Measurements from ENCODE around the gene CCDC198.

CCDC198 gene

DNA sequence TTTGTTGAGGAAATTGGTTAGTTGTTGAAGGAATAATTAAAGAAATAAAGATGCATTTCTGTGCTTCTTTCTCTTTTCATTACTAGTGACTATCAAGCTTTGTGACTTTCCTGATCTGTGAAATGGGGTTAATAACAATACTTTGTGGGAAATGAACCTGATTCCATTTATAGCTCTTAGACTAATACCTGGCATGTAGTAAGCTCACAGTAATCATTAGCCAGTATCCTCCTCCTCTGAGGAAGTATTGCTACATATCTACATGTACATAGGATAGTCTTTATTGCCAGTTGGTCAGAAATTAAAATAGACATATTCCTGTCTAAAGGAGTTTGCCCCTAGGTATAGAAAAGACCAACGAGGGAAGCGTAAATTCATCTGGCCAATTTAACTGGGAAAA is 1.8 kb upstream of the CCDC198 start (continued):
- TF ChIP-seq ZNF639 (tag by site-specific recombination; IDR thresholded peaks at IDR 0.05) (no peak), ZNF121 (tag by site-specific recombination; IDR thresholded peaks at IDR 0.05) (no peak), YY2 (tag by site-specific recombination; IDR thresholded peaks at IDR 0.05) (no peak), ZNF214 (tag by site-specific recombination; IDR thresholded peaks at IDR 0.05; ENCODE audit: borderline replicate concordance) (no peak), ZNF335 (tag by site-specific recombination; conservative IDR thresholded peaks at IDR 0.05) (no peak), ZNF645 (tag by site-specific recombination; IDR thresholded peaks at IDR 0.05) (no peak), ZNF585B (tag by site-specific recombination; IDR thresholded peaks at IDR 0.05) (no peak), PATZ1 (tag by site-specific recombination; IDR thresholded peaks at IDR 0.05) (no peak)

DNA sequence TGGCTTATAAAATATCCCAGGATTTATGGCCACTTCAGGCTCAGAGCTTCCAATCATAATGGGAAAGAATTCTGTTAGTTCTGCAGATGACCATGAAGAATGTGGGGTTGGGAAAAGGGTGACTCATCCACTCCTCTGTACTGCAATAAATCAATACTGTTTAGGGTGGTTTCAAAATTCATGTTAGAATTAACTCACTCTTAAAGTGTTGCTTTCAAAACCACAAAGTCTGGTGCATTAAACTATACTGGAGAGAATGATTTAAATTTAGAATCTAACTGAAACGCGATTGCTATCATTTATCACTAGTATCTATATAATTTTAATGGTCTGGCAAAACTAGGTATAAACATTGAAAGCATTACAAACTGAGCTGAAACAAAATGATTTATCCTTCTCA is 798 bp downstream of the CCDC198 start:
- Histone ChIP-seq H3K9me3 (ENCODE audit: control insufficient read depth, insufficient read depth, low read depth, low read length) (no peaks in the 10 kb centered on the region), H3K4me1 (ENCODE audit: control insufficient read depth, insufficient read depth, low read length) (peaks cover 18% of the 10 kb centered on the region), H3K36me3 (ENCODE audit: control insufficient read depth in 2 of 2, insufficient read depth in 1 of 2, low read length in 2 of 2) (no peaks in the 10 kb centered on the region), H3K4me3 (ENCODE audit: low read depth, low read length) (no peak overlapping the region), H3K27ac (ENCODE audit: extremely low read depth, low read depth, low read length) (no peak overlapping the region)
- ChIA-PET CTCF (no interaction called here), POLR2A (no interaction called here)
- no peak for TF ChIP-seq ZNF138 (tag by site-specific recombination; IDR thresholded peaks at IDR 0.05; ENCODE audit: borderline replicate concordance)
- TF ChIP-seq ZNF223 (tag by site-specific recombination; IDR thresholded peaks at IDR 0.05): no peak
- peak; percentile 39; the same call in 1 of the 2 replicates for TF ChIP-seq ZNF639 (tag by site-specific recombination; IDR thresholded peaks at IDR 0.05)
- no peak for TF ChIP-seq PATZ1 (tag by site-specific recombination; IDR thresholded peaks at IDR 0.05)
- TF ChIP-seq, protein P1, sequence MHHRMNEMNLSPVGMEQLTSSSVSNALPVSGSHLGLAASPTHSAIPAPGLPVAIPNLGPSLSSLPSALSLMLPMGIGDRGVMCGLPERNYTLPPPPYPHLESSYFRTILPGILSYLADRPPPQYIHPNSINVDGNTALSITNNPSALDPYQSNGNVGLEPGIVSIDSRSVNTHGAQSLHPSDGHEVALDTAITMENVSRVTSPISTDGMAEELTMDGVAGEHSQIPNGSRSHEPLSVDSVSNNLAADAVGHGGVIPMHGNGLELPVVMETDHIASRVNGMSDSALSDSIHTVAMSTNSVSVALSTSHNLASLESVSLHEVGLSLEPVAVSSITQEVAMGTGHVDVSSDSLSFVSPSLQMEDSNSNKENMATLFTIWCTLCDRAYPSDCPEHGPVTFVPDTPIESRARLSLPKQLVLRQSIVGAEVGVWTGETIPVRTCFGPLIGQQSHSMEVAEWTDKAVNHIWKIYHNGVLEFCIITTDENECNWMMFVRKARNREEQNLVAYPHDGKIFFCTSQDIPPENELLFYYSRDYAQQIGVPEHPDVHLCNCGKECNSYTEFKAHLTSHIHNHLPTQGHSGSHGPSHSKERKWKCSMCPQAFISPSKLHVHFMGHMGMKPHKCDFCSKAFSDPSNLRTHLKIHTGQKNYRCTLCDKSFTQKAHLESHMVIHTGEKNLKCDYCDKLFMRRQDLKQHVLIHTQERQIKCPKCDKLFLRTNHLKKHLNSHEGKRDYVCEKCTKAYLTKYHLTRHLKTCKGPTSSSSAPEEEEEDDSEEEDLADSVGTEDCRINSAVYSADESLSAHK (tag by site-specific recombination; IDR thresholded peaks at IDR 0.05): peak; percentile 63
- 0 out of 2 replicates have a peak, but pooled peaks have one; percentile 57 for TF ChIP-seq BCL11A (tag by site-specific recombination; IDR thresholded peaks at IDR 0.05; ENCODE audit: low read depth)
- no peak for TF ChIP-seq ZNF423 (tag by site-specific recombination; IDR thresholded peaks at IDR 0.05)
- no peak for TF ChIP-seq ZNF626 (tag by site-specific recombination; IDR thresholded peaks at IDR 0.05)
- TF ChIP-seq SCRT2 (tag by site-specific recombination; IDR thresholded peaks at IDR 0.05): peak; percentile 70
- 0 out of 2 replicates have a peak, but pooled peaks have one; percentile 35 for TF ChIP-seq ZNF596 (tag by site-specific recombination; IDR thresholded peaks at IDR 0.05)
- no peak for TF ChIP-seq ZNF785 (tag by site-specific recombination; IDR thresholded peaks at IDR 0.05)
- 0 out of 2 replicates have a peak, but pooled peaks have one; percentile 20 for TF ChIP-seq ZNF2 (tag by site-specific recombination; IDR thresholded peaks at IDR 0.05)
- no peak for TF ChIP-seq PRDM1 (tag by site-specific recombination; IDR thresholded peaks at IDR 0.05)
- no peak for TF ChIP-seq ZNF701 (tag by site-specific recombination; IDR thresholded peaks at IDR 0.05)
- TF ChIP-seq SP2 (tag by site-specific recombination; IDR thresholded peaks at IDR 0.05): no peak
- peak; percentile 59; the same call in 1 of the 2 replicates for TF ChIP-seq ATF2 (tag by site-specific recombination; IDR thresholded peaks at IDR 0.05; ENCODE audit: low read depth)
- peak; percentile 40; the same call in 1 of the 2 replicates for TF ChIP-seq ZFHX2 (tag by site-specific recombination; conservative IDR thresholded peaks at IDR 0.05)
- TF ChIP-seq IKZF3 (tag by site-specific recombination; IDR thresholded peaks at IDR 0.05): peak; percentile 74
- TF ChIP-seq ZNF610 (tag by site-specific recombination; IDR thresholded peaks at IDR 0.05; ENCODE audit: borderline replicate concordance): no peak
